Hematopoietic multipotent progenitor cell treated with erythropoietin and hydrocortisone succinate and interleukin-3 and kit ligand, for 4 days (in vitro differentiated cells): ENCODE measurements around the gene HEATR9.
"Not testable (repeated sequence)": the region's sequence is repeated elsewhere in the genome, so short reads cannot be mapped to it uniquely, and the experiment has no call there.

Source experiments
- DNase-seq: peaks from one replicate; pipeline ENCODE4 v3.0.0-alpha.2; 2015

HEATR9 gene

GRCh38 chr17:35868737-35869136 lies at the start of gene HEATR9:
Gene HEATR9, minus strand, starts transcription at chr17:35868891. Its CDS starts 149 bp downstream, at chr17:35868742.
- no peak for DNase-seq

GRCh38 chr17:35917519-35918213 lies 49.0 kb upstream of the HEATR9 start:
- no peak for DNase-seq

DNA sequence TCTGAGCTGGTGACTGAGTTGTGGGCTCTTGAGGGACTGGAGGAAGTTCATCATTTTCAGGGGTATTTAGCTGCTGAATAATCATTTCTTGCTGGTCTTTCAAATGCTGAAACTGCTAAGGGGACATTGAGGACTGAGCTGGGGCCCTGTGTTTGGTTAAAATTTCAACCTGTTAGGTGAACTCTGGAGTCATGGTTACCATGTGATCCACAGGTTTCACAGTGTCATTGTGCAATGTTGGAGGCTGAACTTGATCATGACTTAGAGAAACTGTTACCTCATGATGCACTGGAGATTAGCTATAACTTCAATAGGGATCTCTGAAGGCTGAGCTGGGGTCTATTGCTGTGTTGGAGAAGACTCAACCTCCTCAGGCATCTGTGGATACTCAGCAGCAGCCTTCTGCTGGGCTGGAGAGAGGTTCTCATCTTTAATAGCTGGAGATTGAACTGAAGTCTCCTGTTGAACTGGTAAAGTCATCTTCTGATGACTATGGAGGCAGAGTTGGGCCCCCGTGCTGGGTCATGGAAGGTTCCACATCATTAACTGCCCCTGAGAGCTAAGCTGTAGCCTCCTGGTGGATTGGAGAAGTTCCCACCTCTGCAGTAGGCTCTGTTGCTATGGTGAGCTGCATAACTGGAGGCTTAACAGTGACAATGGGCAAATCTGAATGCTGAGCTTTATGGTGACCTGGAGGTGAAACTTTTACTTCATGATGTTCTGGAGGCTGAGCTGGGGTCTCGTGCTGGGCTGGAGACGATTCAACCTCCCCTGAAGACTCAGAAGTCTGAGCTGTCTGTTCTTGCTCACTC lies 46.7 kb upstream of the HEATR9 start:
- no peak for DNase-seq

DNA sequence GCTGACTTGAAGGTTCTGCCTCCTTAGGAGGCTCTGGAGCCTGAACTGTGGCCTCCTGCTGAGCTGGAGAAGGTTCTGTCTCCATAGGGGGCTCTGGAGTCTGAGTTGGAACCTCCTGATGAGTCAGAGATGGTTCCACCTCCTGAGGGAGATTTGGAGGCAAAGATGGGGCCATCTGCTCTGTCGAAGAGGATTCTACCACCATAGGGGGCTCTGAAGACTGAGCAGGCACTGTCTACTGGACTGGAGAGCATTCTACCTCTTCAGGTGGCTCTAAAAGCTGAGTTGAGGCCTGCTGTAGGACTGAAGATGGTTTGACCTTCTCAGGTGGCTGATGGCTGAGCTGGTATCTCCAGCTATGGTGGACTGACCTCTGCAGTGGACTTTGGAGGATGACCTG lies 45.7 kb upstream of the HEATR9 start:
- DNase-seq: no peak

- DNase-seq: no peak
Measured at GRCh38 chr17:35913609-35914008, 44.9 kb upstream of the HEATR9 start.

- no peak for DNase-seq
Measured at GRCh38 chr17:35912942-35913341, 44.3 kb upstream of the HEATR9 start.

GRCh38 chr17:35912339-35912912 lies 43.7 kb upstream of the HEATR9 start:
- DNase-seq: peak; percentile 67

DNA sequence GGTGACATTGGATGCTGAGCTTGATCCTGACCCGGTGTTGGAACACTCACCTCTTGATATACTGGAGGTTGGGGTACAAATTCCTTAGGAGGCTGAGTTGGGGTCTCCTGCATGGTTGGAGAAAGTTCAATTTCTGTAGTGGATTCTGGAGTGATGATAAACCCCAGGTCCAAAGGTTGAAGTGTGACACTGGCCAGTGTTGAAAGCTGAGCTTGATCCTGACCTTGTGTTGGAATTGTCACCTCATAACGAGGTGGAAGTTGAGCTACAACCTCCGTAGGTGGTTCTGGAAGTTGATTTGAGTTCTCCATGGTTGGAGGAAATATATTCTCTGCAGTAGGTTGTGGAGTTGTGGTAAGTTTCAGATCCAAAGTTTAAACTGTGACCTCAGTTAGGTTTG lies 40.7 kb upstream of the HEATR9 start:
- DNase-seq: no peak

- no peak for DNase-seq
Measured at GRCh38 chr17:35907691-35908090, 39.0 kb upstream of the HEATR9 start.

- DNase-seq: no peak
Measured at GRCh38 chr17:35906926-35907637, 38.4 kb upstream of the HEATR9 start.

GRCh38 chr17:35906191-35906925 lies 37.7 kb upstream of the HEATR9 start:
- no peak for DNase-seq

- no peak for DNase-seq
Measured at GRCh38 chr17:35903451-35903850, 34.8 kb upstream of the HEATR9 start.

DNA sequence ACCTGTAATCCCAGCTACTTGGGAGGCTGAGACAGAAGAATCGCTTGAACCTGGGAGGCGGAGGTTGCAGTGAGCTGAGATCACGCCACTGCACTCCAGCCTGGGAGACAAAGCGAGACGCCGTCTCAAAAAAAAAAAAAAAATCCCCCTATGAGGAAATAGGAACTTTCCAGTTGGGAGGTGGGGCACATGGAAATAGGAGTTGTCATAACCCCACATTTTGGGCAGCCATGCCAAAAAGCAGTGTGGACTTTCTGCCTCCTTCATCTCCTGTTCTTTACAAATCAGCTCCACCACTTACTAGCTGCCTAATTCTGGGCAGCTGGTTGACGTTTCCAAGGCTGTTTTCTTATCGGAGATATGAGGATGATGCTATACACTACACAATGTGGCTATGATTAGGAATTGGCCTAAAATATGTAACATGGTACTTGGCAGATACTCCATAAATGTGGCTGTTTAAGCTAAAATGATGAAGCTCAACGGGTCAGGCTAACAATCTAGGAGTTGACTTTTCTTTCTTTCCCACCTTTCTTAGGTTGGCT lies 33.0 kb upstream of the HEATR9 start:
- DNase-seq: no peak

DNA sequence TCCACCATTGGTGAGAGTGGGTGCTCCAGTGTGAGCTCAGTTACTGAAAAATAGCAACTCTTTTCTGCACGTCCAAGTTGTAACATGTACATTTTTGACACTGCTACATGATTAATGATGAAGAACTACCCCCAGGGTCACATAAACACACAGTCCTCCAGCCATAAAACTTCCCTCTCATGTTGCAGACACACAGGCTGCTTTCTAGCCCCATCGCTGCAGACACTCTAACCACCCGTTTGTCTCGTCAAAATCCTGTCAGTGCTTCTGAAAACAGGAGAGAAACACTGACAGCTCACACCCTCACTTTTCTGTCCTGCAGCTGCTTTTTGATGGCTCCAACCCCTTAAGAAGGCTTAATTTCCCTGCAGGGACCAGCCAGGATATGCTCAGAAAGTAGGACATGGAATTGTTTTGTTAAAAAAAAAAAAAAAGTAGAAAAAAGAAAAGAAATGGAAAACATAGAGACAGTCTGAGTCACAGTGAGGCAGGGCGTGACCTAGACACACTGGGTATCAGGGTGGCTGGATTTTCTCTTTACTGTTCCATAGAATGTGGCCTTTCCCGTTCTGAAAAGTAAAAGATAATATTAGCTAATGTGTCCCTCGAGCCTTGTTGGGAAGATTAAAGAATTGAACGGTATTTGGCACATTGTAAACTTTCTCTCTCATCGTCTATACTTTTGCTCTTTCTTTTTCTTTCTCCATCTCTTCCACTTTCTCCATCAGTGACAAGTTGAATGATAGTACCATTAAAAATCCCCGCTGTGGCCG lies 32.2 kb upstream of the HEATR9 start:
- DNase-seq: no peak

- no peak for DNase-seq
Measured at GRCh38 chr17:35900280-35900679, 31.6 kb upstream of the HEATR9 start.

DNA sequence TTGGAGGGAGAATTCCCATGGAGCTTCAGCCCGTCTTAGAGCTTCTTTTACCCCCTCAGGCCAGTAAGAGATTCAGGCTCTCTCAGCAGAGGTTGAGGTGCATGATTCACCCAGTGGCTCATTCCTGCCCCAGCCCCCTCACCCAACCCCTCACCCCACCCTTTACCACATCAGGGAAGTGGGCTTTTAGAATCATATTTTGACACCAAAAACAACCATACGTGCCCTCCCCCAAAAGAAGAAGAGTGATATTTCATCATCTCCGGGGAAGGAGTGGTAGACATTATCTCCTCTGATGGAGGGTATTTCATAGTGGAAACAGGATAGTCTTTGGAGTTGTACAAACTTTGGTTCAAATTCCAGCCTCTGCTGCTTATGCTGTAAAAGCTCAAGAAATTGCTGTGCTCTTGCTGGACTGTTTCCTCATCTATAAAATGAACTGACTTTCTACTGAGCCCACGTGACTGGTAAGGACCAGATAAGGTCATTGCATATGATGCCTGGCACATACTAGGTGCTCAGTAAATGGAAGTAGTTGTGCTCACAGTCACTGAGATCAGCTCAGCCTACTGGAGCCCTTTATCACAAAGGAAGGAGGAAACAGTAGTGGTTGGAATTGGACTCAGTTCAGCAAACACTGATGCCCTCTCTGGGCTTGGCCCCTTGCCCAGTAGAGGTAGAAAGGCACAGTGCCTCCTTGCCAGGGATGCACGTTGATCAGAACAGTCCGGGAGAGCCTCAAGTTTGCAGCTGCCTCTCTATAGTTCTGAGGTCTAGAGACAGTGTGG lies 29.8 kb upstream of the HEATR9 start:
- peak; percentile 83 for DNase-seq

DNA sequence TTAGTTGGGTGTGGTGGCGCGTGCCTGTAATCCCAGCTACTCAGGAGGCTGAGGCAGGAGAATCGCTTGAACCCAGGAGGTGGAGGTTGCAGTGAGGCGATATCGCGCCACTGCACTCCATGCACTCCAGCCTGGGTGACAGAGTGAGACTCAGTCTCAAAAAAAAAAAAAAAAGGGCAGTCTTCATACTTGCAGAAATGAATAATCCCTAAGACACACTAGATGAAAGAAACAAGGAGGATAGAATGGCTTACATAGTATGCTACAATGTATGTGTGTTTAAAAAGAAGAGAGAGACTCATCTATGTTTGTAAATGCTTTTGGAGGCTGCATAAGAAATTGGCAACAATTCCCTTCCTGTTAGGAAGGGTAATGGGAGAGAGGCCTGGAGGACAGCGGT lies 29.1 kb upstream of the HEATR9 start:
- not testable (repeated sequence) for DNase-seq

GRCh38 chr17:35895636-35896587 lies 27.2 kb upstream of the HEATR9 start:
- DNase-seq: peak; percentile 89

DNA sequence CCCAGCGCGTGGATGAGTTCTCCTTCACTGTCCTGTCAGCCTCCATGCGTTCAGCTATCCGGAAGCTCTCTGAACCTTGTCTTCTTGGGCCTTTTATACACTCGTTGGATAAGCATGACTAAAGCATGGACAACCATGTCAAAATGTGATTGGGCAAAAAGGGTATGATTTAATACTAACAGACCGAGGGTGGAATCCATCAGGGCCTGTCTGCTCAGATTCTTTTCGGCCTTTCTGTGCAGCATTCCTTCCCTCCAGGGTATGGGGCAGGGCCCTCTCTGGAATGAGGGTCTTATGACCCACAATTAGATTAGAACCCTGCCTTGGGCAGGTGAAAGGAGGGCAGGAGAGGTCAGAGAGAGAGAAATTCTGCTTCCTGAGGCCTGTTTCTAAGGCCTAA lies 25.5 kb upstream of the HEATR9 start:
- no peak for DNase-seq
